GM12874 (cell line): ENCODE measurements around the gene RPS6KB1.

Source experiments
- CTCF ChIP-seq: IDR thresholded peaks from 2 replicates; pipeline ENCODE4 v1.5.1; 2011; ENCODE audit warnings: low read depth, mild to moderate bottlenecking, control low read depth, low read length, moderate library complexity; ENCODE audit not compliant: insufficient read depth

RPS6KB1 gene

GRCh38 chr17:59863616-59864015 is 29.3 kb upstream of the RPS6KB1 start:
- TF ChIP-seq CTCF, result no peak

GRCh38 chr17:59869941-59870218 is 23.0 kb upstream of the RPS6KB1 start:
- TF ChIP-seq CTCF, result no peak

- TF ChIP-seq CTCF, result no peak
Observed at GRCh38 chr17:59870482-59870881, 22.4 kb upstream of the RPS6KB1 start.

GRCh38 chr17:59872351-59872750 is 20.6 kb upstream of the RPS6KB1 start:
- TF ChIP-seq CTCF, result no peak

- TF ChIP-seq CTCF, result no peak
Observed at GRCh38 chr17:59874376-59874775, 18.5 kb upstream of the RPS6KB1 start.

- no peak for TF ChIP-seq CTCF
Observed at GRCh38 chr17:59876107-59876506, 16.8 kb upstream of the RPS6KB1 start.

- no peak for TF ChIP-seq CTCF
Observed at GRCh38 chr17:59877965-59878364, 15.0 kb upstream of the RPS6KB1 start.

GRCh38 chr17:59878624-59879023 is 14.3 kb upstream of the RPS6KB1 start:
- TF ChIP-seq CTCF, result no peak
